ENCODE data around the gene MRPS34.

The MRPS34 gene

GRCh38 chr16:1771188-1771863 is 1.6 kb downstream of the MRPS34 start, which contains the start of gene NME3:
TSS of gene NME3 (minus strand) at chr16:1771543. CDS start at chr16:1771534, 9 bp downstream.
- in situ Hi-C loops (cut with MboI; ENCODE audit: low sequenced_read_pairs), result no loop called here

GRCh38 chr16:1770328-1771187 is 2.4 kb downstream of the MRPS34 start:
- in situ Hi-C loops (cut with MboI; ENCODE audit: low sequenced_read_pairs), result no loop called here

DNA sequence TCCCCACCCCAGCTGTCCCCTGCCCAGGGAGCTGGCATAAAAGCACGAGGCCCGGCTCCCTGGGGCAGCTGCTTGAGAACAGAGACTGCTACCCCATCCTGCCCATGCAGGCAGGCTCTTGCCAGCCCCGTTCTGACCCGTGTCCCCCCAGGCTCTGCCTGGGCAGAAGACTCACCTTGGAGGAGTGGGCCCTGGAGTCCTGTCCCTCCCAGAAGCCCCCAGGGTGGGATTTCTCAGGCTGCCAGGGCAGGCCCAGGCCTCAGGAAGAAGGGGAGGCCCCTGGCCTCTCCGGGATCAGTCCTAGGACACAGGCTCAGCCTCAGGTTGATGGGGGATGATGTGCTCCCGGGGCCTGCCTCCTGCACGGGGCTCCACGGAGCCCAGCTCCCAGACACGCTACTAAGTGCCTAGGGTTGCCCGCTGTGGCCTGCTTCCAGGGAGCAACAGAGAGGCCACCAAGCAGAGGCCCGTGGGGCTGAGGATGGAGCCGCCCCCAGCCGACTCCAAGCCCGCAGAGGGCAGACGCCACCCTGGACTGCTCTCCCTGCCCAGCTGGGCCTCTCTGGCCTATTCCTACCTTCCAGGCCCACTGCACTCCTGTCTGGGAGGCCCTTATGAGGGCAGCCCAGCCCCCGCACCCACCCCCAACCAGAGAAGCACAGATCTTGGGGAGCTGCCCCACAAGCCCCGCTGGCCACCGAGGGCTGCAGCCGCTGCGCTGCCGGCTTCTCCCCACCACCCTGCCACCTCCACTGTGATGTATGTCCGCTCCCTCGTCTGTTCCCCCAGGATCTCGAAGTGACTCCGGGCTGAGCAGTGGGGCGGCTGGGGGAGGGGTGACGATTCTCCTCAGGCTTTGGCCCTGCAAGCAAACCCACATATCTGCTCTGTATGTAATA is 3.3 kb downstream of the MRPS34 start:
- in situ Hi-C loops (cut with MboI; ENCODE audit: low sequenced_read_pairs), result no loop called here

- in situ Hi-C loops (cut with MboI; ENCODE audit: low sequenced_read_pairs), result no loop called here
Measured at GRCh38 chr16:1768767-1769401, 4.0 kb downstream of the MRPS34 start.

DNA sequence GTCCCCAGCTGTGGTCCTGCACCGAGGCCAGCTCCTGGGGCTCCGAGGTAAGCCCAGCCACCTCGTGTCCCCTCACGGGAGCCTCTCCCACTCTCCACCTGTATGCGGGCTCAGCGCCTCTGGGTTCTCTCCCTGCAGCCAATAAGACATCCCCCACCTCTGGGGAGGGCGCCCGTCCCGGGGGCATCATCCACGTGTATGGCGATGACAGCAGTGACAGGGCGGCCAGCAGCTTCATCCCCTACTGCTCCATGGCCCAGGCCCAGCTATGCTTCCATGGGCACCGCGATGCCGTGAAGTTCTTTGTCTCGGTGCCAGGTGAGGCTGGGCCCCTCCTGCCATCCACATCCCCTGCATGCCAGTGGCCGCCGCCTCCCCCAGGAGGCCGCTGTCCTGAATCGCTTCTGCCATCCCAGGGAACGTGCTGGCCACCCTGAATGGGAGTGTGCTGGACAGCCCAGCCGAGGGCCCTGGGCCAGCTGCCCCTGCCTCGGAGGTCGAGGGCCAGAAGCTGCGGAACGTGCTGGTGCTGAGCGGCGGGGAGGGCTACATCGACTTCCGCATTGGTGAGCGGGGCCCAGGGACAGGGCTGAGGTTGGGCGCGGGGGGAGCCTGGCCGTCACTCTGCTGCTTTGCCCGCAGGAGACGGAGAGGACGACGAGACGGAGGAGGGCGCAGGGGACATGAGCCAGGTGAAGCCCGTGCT is 4.7 kb downstream of the MRPS34 start:
- in situ Hi-C loops (cut with MboI; ENCODE audit: low sequenced_read_pairs), result no loop called here

DNA sequence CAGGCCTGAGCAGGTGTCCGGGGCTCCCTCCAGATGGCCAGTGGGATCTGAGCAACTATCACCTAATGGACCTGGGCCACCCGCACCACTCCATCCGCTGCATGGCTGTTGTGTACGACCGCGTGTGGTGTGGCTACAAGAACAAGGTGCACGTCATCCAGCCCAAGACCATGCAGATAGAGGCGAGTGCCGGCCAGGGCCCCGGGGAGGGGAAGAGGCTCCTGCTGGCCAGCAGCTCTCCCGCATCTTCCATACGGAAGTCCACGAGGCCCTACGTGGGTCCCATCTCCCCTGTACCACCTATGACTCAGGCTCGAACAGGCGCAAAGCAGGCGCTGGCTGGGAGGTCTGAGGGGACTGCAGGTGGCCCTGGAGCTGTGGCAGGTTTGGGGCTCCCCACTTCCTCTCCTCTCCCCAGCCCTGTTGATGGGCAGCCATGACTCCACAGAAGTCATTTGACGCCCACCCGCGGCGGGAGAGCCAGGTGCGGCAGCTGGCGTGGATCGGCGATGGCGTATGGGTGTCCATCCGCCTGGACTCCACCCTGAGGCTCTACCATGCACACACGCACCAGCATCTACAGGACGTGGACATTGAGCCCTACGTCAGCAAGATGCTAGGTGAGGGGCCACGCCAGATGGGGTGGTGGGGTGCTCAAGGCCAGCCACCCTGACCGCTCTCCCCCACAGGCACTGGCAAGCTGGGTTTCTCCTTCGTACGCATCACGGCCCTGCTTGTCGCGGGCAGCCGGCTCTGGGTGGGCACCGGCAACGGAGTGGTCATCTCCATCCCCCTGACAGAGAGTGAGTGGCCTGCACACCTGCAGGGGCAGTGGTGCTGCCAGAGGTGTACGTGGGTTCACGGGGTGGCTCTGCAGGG is 5.6 kb downstream of the MRPS34 start:
- in situ Hi-C loops (cut with MboI; ENCODE audit: low sequenced_read_pairs), result no loop called here

- in situ Hi-C loops (cut with MboI; ENCODE audit: low sequenced_read_pairs), result no loop called here
Measured at GRCh38 chr16:1766701-1767100, 6.2 kb downstream of the MRPS34 start.

DNA sequence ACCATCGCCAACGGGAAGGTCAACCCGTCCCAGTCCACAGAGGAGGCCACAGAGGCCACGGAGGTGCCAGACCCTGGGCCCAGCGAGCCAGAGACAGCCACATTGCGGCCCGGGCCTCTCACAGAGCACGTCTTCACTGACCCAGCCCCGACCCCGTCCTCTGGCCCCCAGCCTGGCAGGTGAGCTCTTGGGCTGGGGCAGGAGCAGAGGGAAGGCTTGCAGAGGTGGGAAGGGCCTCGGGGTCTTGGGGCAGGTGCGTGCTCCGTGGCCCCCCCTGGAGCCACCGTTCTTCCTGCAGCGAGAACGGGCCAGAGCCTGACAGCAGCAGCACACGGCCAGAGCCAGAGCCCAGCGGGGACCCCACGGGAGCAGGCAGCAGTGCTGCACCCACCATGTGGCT is 6.7 kb downstream of the MRPS34 start:
- in situ Hi-C loops (cut with MboI; ENCODE audit: low sequenced_read_pairs), result no loop called here

DNA sequence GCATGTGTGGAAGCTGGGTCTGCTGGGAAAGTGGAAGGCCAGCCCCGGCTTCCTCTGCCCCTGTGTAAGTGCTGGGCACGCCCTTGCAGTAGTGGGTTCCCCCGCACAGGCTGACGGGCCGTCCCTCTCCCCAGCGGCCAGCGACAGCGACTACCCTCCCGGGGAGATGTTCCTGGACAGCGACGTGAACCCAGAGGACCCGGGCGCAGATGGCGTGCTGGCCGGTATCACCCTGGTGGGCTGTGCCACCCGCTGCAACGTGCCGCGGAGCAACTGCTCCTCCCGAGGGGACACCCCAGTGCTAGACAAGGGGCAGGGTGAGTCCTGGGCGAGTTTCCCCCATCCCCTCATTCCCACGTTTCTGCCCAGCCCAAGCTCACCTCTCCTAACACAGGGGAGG is 7.1 kb downstream of the MRPS34 start:
- in situ Hi-C loops (cut with MboI; ENCODE audit: low sequenced_read_pairs), result no loop called here

DNA sequence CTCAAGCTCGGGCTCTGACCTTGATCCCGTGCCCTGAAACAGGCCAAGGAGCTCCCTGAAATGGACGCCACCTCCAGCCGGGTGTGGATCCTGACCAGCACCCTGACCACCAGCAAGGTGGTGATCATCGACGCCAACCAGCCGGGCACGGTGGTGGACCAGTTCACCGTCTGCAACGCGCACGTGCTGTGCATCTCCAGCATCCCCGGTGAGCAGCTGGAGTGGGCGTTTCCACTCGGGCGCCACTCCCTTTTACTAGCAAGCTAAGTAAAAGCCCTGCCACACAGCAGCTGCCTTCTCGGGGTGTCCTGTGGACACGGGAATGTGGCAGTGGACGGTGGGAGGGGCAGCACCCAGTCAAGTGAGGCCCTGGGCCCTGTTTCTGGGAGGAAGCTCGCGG is 8.0 kb downstream of the MRPS34 start:
- in situ Hi-C loops (cut with MboI; ENCODE audit: low sequenced_read_pairs), result no loop called here

GRCh38 chr16:1763521-1764511 is 9.1 kb downstream of the MRPS34 start:
- in situ Hi-C loops (cut with MboI; ENCODE audit: low sequenced_read_pairs), result no loop called here

DNA sequence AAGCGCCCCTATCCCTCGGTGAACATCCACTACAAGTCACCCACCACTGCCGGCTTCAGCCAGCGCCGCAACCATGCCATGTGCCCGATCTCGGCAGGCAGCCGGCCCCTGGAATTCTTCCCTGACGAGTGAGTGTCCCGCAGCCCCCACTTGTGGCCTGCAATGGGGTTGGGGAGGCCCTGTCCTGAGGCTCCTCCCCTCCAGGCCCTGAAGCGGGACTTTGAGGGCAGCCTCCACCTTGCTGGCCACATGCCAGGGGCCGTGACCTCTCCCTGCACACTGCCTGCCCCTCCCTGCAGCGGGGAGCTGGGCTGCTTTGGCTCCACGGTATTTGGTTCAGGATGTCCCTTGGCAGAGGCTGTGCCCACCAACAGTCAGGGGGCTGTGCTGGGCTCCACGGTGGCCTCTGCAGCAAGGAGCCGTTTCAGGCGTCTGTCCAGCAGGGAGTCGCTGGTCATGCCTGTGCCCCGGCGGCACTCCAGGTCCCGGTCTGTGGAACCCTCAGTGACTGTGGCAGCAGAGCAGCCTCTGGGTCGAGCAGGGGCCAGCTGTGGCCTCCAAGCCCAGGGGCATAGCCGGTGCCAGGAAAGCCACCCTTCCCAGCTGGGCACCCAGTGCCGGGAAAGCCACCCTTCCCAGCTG is 9.9 kb downstream of the MRPS34 start:
- in situ Hi-C loops (cut with MboI; ENCODE audit: low sequenced_read_pairs), result no loop called here

- in situ Hi-C loops (cut with MboI; ENCODE audit: low sequenced_read_pairs), result no loop called here
Measured at GRCh38 chr16:1762196-1762878, 10.6 kb downstream of the MRPS34 start.

GRCh38 chr16:1761751-1762150 is 11.2 kb downstream of the MRPS34 start:
- in situ Hi-C loops (cut with MboI; ENCODE audit: low sequenced_read_pairs), result no loop called here

- in situ Hi-C loops (cut with MboI; ENCODE audit: low sequenced_read_pairs), result no loop called here
Measured at GRCh38 chr16:1760911-1761310, 12.0 kb downstream of the MRPS34 start.

DNA sequence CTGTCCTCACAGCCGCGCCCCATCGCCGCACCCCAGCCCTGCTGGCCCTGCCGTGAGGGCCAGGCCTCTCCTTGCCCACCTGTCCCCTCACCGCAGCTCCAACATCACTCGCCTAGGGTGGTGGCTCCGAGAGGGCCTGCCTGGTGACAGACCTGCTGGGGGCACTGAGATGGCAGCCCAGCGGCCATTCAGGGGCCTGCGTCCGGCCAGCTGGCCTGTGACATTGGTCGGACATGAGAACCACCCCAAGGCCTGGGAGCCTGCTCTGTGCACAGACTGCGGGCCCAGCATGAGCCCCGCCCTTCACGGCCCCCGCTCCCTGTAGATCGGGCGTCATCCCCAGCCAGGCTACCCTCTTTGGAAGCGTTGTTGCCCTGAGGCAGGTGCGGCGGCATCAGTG is 13.4 kb downstream of the MRPS34 start:
- in situ Hi-C loops (cut with MboI; ENCODE audit: low sequenced_read_pairs), result no loop called here

DNA sequence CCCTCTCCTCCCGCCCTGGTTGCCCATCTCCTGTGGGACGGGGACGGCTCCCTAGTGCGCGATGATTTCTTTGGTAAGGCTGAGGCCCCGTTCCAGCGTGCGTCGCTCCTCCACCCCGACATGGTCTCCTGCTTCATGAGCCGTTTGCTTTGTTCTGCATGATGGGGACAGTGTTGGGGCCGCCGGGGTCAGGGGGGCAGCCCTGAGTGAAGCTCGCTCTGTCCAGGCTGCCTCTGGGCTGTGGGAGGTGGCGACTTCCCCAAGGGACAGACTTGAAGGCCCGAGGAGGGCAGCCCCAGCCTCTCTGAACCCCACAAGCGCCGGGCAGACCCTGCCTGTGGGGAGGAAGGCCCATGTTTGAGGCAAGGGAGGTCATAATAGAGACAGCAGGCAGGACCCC is 14.0 kb downstream of the MRPS34 start:
- in situ Hi-C loops (cut with MboI; ENCODE audit: low sequenced_read_pairs), result no loop called here
